ENCODE measurements around the gene HIC1. TPM values are rescaled to one million over a fixed set of nuclear protein-coding genes. Genes with fewer than 3 reads are reported as not detected.

The HIC1 gene
- polyA plus RNA-seq, 4 donors = 15.3 to 30.0 (median 21.2) TPM

DNA sequence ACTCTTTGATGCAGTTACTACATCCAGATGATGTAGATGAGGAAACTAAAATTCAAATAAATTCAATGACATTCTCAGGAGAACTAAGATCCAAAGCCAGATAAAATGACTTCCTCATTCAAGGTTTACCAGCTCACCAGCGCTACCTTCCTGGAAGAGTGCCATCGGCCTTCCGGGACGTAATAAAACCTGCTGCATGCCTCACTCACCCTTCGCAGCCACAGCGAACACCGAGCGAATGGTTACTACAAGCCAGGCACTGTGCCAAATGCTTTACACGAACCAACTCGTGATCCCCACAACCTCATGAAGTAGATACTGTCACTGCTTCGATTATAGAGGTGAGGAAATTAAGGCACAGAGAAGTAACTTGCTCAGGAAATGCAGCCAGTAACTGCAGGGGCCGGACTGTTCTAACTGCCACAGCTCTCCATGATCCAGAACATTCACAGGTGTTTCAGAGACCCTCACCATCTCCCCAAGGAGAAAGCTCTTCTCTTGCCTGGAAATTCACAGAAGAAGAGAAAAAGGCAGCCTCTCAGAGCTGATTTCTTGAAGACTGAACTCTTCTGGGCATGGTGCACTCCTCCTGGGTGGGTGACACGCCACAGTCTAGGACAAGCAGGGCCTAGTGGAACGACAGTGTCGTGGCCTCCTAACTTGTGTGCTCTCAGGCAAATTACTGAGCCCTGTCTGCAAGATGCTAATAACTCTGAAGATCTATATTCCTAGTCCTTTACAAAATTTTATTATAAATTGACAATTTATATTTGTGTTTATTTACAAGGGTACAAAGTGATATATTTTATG, 46.8 kb downstream of the HIC1 start:
- no peak for DNase-seq (ENCODE audit: low read depth in 4 of 4, low spot score in 3 of 4)

- DNase-seq (ENCODE audit: low read depth in 4 of 4, low spot score in 3 of 4) = no peak
Measured at GRCh38 chr17:2102931-2103809, 48.3 kb downstream of the HIC1 start.

DNA sequence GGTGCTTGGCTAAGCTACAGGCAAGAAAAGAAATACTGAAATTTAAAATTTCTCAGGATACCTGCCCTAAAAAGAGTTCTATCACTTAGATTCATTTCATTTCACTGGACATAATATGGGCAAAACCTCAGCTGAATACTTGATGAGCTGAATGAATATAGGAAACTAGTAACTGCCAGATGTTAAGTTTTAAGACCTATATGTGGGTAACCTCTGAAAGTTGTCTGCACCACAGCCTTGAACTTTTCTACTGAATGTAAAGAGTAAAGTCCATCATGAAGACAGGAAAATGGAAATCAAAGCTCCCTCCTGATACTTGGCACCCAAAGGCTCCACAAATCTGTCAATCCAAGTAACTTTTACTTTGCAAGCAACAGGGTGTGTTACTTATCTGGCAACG, 50.8 kb downstream of the HIC1 start:
- no peak for DNase-seq (ENCODE audit: low read depth in 4 of 4, low spot score in 3 of 4)

GRCh38 chr17:2106308-2106955, 51.5 kb downstream of the HIC1 start:
- no peak for DNase-seq (ENCODE audit: low read depth in 4 of 4, low spot score in 3 of 4)

DNA sequence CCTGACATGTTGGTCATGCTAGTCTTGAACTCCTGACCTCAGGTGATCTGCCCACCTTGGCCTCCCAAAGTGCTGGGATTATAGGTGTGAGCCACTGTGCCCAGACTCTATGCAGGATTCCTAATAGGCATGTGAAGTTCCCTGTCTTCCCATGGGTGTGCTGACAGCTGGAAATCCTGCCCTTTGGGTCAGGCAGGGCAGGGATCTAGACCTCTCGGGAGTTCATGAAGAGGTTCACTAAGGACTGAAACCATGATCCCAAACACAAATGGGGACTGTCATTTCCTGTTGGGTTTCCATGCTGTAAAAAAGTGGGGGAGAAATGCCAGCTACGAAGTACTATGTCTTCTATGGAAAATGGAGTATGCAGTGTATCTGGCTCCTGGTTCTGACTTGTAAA, 52.1 kb downstream of the HIC1 start:
- no peak for DNase-seq (ENCODE audit: low read depth in 4 of 4, low spot score in 3 of 4)

GRCh38 chr17:2107506-2107905, 52.6 kb downstream of the HIC1 start:
- no peak for DNase-seq (ENCODE audit: low read depth in 4 of 4, low spot score in 3 of 4)

- no peak for DNase-seq (ENCODE audit: low read depth in 4 of 4, low spot score in 3 of 4)
Measured at GRCh38 chr17:2108170-2108569, 53.3 kb downstream of the HIC1 start.

DNA sequence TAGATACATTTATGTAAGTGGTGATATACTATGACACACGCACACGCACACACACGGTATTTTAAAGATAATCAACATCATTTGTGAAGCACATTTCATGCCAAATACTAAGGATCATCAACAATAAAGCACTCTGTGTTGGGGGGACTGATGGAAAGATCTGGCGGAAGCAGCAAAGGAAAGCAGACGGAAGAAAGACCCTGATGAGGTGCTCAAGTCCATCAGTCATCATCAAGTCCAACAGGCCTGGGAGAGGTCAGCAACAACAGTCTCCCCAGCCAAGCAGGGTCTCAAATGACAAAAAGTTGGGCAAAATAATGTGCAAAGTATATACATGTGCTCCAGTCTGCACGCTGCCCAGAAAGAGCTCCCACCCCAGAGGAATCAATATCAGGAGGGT, 55.5 kb downstream of the HIC1 start:
- no peak for DNase-seq (ENCODE audit: low read depth in 4 of 4, low spot score in 3 of 4)

DNA sequence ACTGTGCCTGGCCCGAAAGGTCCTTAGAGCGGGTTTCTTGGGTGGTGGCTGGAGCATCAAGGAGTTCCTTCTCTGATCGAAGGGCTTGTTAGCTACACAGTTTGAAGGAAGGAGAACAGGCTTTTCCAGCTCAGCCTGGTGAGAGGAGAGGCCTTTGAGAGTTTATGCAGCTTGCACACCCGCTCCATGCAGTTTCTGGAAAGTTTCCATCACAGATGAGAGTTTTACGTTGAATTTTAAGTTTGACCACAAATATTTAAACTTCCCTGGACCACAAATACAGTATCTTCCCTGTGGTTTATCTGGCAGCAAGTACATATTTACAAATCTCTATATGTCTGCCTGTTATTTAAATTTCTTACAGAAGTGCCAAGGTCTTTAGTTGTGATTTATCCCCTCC, 56.8 kb downstream of the HIC1 start:
- no peak for DNase-seq (ENCODE audit: low read depth in 4 of 4, low spot score in 3 of 4)

Other genes starting within 250 kb of the HIC1 start
- 10 to 100 TPM; 12.6 to 17.7 (median 13.6) TPM for gene SMYD4, start 225.2 kb upstream of the HIC1 start, polyA plus RNA-seq (ENCODE audit: insufficient read length in 4 of 4)
- 100 to 1,000 TPM; 117 to 140 (median 130) TPM for gene RPA1, start 225.1 kb upstream of the HIC1 start, polyA plus RNA-seq (ENCODE audit: insufficient read length in 4 of 4)
- 1 to 10 TPM; 1.1 to 2.2 (median 1.8) TPM for gene RTN4RL1, start 29.8 kb upstream of the HIC1 start, polyA plus RNA-seq (ENCODE audit: insufficient read length in 4 of 4)
- gene DPH1, start 24.9 kb upstream of the HIC1 start, polyA plus RNA-seq (ENCODE audit: insufficient read length in 4 of 4) = 10 to 100 TPM; 38.6 to 53.0 (median 47.0) TPM
- gene OVCA2, start 13.1 kb upstream of the HIC1 start, polyA plus RNA-seq (ENCODE audit: insufficient read length in 4 of 4) = 10 to 100 TPM in 3 of 4 donors, 1 to 10 TPM in 1; 8.0 to 18.0 (median 13.7) TPM
- 10 to 100 TPM; 31.8 to 35.8 (median 33.1) TPM for gene SMG6, start 248.7 kb downstream of the HIC1 start, polyA plus RNA-seq (ENCODE audit: insufficient read length in 4 of 4)
- gene SRR, start 248.8 kb downstream of the HIC1 start, polyA plus RNA-seq (ENCODE audit: insufficient read length in 4 of 4) = 10 to 100 TPM; 19.3 to 27.3 (median 25.9) TPM